IgD-negative memory B cell (primary cell): ENCODE measurements around the gene MAD1L1. TPM values are rescaled to one million over a fixed set of nuclear protein-coding genes. Genes with fewer than 3 reads are reported as not detected.

Source experiments
- H3K27ac Mint-ChIP-seq, 3 donors: one replicate each; pipeline ENCODE4 v1.8.0; 2020 to 2022; ENCODE audit warnings: mild to moderate bottlenecking in 3 of 3, mixed read lengths in 3 of 3, moderate library complexity in 1 of 3
- H3K27me3 Mint-ChIP-seq: one replicate; pipeline ENCODE4 v1.8.0; 2021; ENCODE audit warnings: mixed read lengths
- H3K36me3 Mint-ChIP-seq: one replicate; pipeline ENCODE4 v1.8.0; 2020; ENCODE audit warnings: mild to moderate bottlenecking, mixed read lengths
- H3K4me1 Mint-ChIP-seq, 3 donors: one replicate each; pipeline ENCODE4 v1.8.0; 2020 to 2022; ENCODE audit warnings: mixed read lengths in 3 of 3, mild to moderate bottlenecking in 1 of 3
- H3K4me3 Mint-ChIP-seq, 4 donors: one replicate each; pipeline ENCODE4 v1.8.0; 2020 to 2022; ENCODE audit warnings: mild to moderate bottlenecking in 4 of 4, mixed read lengths in 4 of 4, moderate library complexity in 3 of 4
- H3K9me3 Mint-ChIP-seq, 3 donors: one replicate each; pipeline ENCODE4 v1.8.0; 2020 to 2021; ENCODE audit warnings: mixed read lengths in 3 of 3, mild to moderate bottlenecking in 1 of 3
- polyA plus RNA-seq: library from polyadenylated mRNA; unstranded; fragments of 300-500 nt; fragmentation: Illumina TruSeq; gene quantifications from one replicate; pipeline ENCODE4 v1.2.3, GENCODE V29; 2021

MAD1L1 gene
- polyA plus RNA-seq, 1 donor from 2014 or later = 133 TPM

DNA sequence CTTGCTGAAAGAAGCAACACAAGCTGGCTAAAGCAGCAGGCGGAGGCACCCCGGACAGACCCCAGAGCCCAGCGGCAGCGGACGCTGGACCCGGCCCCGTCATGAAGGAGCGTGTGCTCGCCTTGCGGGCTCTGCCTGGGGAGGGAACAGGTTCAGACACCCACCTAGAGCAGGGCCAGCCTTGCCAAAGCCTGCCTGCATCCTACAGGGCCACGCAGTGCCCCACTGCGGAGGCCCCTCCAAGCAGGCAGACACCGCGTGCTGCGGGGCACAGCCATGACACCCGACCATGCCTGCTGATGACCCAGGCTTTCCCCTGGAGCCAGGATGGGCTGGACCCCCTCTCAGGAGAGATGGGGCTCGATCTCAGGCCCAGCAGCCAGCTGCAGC, 91.7 kb downstream of the MAD1L1 start:
- no peak overlapping the region for H3K27ac Mint-ChIP-seq
- H3K4me1 Mint-ChIP-seq = peaks cover 7 to 9% (median 7%) of the 10 kb centered on the region in 3 donors
- peaks cover 2% of the 10 kb centered on the region for H3K36me3 Mint-ChIP-seq
- no peaks in the 10 kb centered on the region for H3K27me3 Mint-ChIP-seq
- no peaks in the 10 kb centered on the region for H3K9me3 Mint-ChIP-seq
- no peak overlapping the region for H3K4me3 Mint-ChIP-seq

DNA sequence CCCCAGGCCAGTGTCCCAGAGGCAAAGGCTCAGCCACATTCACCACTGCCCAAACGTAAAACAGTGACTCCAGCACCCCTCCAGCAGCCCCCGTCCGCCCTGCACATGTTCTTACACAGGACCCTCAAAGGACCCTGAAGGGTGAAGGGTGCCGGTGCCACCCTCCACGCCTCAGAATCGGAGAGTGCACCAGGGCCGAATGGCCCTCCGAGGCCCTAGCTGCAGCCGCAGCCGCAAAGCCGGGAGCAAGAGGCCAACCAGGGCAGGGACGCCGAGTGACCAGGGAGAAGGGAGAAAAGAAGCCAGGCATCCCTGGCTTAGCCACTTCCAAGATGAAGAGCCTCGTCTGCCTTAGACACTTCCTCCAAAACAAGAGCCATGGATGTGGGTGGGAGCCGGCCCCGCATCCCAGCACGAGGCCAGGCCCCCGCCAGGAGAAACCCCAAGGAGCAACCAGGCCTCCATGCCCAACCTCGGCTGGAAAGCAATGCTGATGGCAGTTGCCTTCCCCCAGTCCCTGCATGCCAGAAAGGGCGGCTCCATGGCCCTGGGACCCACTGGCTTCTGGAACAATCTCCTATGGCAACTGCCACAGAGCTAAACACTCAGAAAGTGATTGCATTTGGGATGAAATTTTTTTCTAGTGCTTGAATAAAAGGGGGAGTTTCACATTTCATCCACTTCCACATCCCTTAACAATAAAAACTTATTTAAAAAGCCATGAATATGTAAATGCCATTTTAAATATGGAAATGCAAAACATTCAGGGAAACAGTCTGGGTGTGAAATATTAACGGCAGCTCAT, 92.3 kb downstream of the MAD1L1 start:
- Mint-ChIP-seq H3K4me3 (peak overlapping the region in 1 of 4 donors; percentile 55), H3K4me1 (peaks cover 7 to 9% (median 7%) of the 10 kb centered on the region in 3 donors), H3K27ac (peak overlapping the region in 1 of 3 donors; percentile 55), H3K27me3 (no peaks in the 10 kb centered on the region), H3K36me3 (peaks cover 2% of the 10 kb centered on the region), H3K9me3 (no peaks in the 10 kb centered on the region)

DNA sequence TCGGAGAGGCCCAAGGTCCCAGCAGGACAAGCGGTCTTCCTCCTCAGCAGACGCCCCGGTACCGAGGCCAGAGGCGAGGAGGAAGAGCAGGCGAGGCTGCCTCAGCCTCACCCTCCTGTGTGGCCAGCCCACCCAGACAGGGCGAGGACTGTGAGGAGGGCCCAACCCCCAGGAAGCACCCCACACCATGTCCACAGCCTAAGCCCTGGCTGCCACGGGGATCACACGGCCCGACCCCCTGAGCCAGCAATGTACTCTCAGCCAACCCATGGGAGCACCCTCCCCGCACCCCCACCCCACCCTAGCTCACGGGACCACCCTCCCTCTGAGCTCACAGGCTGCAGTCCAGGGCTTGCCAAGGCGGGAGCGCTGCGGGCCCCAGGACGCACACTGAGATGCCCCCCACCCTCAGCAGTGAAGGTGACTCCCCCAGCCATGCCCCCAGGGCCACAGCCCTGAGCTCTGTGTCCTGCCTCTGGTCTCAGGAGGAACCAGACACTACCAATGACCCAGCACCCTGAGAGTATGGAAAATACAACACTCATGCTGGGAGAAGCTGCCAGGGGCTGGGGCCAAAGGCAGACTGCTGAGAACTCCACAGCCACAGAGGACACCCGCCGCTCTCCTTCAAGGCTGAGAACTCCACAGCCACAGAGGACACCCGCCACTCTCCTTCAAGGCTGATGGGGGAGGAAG, 93.6 kb downstream of the MAD1L1 start:
- Mint-ChIP-seq H3K27ac (no peak overlapping the region), H3K9me3 (no peaks in the 10 kb centered on the region), H3K4me3 (no peak overlapping the region), H3K36me3 (peaks cover 2% of the 10 kb centered on the region), H3K4me1 (peaks cover 7 to 10% (median 7%) of the 10 kb centered on the region in 3 donors), H3K27me3 (no peaks in the 10 kb centered on the region)

DNA sequence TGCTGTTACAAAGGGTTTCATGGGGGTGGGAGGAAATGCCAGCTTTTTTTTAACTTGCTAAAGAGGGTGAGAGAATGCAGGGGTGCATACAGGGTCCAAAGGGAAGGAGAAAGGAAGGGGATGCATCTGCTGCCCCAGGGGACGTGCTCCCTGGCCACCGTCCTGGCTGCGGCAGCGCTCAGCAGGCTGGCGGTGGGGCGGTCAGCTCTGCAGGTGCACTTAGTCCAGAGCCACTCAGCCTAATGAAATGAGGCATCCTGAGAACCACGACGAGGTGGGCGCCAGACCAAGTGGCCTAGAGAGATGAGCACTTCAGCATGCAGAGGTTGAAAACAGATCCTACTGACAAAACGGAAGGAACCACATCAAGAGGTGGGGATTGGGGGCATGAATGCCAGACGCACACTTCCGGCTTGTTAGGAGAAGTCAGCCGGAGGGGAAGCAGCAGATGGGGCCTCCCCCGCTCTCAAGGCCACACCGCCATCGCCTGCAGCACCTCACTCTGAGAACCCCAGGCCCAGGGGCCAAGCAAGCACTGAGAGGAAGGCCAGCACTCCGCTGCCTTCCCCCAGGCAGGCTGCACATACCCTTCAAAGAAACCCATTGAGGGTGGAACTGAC, 94.5 kb downstream of the MAD1L1 start:
- H3K9me3 Mint-ChIP-seq = no peaks in the 10 kb centered on the region
- peak overlapping the region; percentile 71 to 94 (median 82) for H3K4me3 Mint-ChIP-seq
- peaks cover 2% of the 10 kb centered on the region for H3K36me3 Mint-ChIP-seq
- H3K27me3 Mint-ChIP-seq = no peaks in the 10 kb centered on the region
- H3K27ac Mint-ChIP-seq = peak overlapping the region; percentile 53 to 93 (median 54)
- H3K4me1 Mint-ChIP-seq = peaks cover 7 to 10% (median 7%) of the 10 kb centered on the region in 3 donors

DNA sequence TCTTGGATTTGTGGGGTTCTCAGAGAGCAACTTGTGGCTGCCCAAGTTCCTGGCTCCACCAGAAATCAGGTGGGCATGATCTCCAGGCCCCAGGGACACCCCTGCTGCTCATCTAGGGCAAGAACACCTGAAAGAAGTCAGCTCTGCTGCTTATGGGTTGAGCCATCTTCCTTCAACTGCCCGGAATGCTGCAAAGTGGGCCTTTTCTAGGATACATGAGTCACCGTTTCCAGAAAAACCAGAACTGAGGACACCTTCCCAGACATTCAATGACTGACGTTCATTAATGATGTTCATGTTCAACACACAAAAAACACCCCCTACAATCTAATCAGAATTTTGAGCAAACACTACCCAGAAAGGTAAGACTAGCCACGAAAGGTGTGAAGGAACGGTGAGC, 98.0 kb downstream of the MAD1L1 start:
- Mint-ChIP-seq H3K9me3 (no peaks in the 10 kb centered on the region), H3K36me3 (peaks cover 8% of the 10 kb centered on the region), H3K4me1 (peaks cover 11 to 13% (median 12%) of the 10 kb centered on the region in 3 donors), H3K4me3 (no peak overlapping the region), H3K27ac (peak overlapping the region in 1 of 3 donors; percentile 88), H3K27me3 (no peaks in the 10 kb centered on the region)

DNA sequence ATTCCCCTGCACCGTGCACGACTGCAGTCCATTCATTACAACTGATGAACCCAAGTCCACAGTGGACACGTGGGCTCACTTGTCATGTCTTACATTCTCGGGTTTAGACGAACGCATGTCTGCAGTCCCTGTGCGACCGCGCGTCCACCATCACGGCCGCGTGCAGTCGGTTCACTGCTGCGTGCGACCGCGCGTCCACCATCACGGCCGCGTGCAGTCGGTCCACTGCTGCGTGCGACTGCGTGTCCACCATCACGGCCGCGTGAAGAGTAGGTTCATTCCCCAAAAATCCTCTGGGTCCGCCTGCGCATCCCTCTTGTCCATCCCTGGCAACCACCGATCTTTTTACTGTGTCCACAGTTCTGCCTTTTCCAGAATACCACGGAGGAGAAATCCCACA, 100.5 kb downstream of the MAD1L1 start:
- no peak overlapping the region for H3K27ac Mint-ChIP-seq
- no peaks in the 10 kb centered on the region for H3K9me3 Mint-ChIP-seq
- H3K4me1 Mint-ChIP-seq = peaks cover 5 to 6% (median 6%) of the 10 kb centered on the region in 3 donors
- no peaks in the 10 kb centered on the region for H3K27me3 Mint-ChIP-seq
- H3K36me3 Mint-ChIP-seq = peaks cover 8% of the 10 kb centered on the region
- no peak overlapping the region for H3K4me3 Mint-ChIP-seq

DNA sequence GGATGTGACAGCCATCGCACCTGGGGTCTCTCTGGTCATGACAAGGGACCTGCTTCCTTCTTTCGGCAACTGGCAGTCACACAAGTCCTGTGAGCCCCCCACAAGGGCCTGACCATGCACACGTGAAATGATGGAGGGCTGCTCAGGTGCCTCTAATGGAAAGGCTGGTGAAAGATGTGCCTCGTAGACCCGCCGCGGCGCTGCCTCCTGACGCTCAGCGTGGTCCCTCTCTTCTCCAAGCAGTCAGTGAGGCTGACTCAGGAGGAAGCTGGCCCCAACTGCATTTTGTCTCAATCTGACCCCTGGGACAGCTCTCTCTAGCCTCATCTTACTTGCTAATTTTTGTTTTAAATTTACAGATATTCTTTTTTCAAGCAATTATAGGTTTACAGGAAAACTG, 100.9 kb downstream of the MAD1L1 start:
- Mint-ChIP-seq H3K4me3 (no peak overlapping the region), H3K27ac (no peak overlapping the region), H3K4me1 (peaks cover 5 to 6% (median 6%) of the 10 kb centered on the region in 3 donors), H3K36me3 (peaks cover 8% of the 10 kb centered on the region), H3K27me3 (no peaks in the 10 kb centered on the region), H3K9me3 (no peaks in the 10 kb centered on the region)

DNA sequence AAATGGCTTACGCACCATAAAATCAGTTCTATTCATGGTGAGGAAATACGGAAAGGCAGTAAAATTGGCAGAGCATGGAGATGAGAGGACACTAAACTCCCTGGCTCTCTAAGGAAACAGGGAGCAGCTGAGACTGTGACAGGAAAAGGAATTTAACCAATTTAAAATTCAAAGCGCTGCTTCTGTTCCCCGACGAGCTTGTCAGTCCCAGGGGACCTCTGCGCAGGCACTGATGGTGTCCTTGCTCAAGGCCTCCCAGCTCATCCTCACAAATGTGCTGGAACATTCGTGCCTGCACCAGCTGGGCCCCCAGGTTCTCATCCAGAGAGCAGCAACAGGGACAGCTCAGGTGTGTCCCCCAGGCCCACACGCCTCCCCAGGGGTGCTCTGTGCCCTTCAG, 101.4 kb downstream of the MAD1L1 start:
- no peaks in the 10 kb centered on the region for H3K27me3 Mint-ChIP-seq
- H3K4me1 Mint-ChIP-seq = peaks cover 5 to 6% (median 6%) of the 10 kb centered on the region in 3 donors
- peak overlapping the region in 1 of 3 donors; percentile 87 for H3K27ac Mint-ChIP-seq
- H3K9me3 Mint-ChIP-seq = no peaks in the 10 kb centered on the region
- no peak overlapping the region for H3K4me3 Mint-ChIP-seq
- H3K36me3 Mint-ChIP-seq = peaks cover 8% of the 10 kb centered on the region

DNA sequence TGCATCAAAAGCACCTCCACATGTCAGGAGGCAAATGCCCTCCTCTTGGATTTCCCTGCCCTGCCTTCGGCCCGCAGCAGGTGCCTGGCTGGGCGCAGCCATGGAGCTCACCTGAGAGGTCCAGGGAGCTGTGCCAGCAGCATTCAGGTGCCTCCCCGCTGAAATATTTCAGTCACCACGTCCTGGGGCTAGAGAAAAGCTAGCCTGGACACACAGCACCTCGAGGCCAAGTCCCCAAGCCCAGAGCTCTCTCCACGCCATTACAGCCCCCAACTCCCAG, 102.7 kb downstream of the MAD1L1 start:
- H3K9me3 Mint-ChIP-seq = no peaks in the 10 kb centered on the region
- no peak overlapping the region for H3K4me3 Mint-ChIP-seq
- H3K4me1 Mint-ChIP-seq = peaks cover 5 to 6% (median 6%) of the 10 kb centered on the region in 3 donors
- H3K27me3 Mint-ChIP-seq = no peaks in the 10 kb centered on the region
- H3K36me3 Mint-ChIP-seq = peaks cover 8% of the 10 kb centered on the region
- no peak overlapping the region for H3K27ac Mint-ChIP-seq

DNA sequence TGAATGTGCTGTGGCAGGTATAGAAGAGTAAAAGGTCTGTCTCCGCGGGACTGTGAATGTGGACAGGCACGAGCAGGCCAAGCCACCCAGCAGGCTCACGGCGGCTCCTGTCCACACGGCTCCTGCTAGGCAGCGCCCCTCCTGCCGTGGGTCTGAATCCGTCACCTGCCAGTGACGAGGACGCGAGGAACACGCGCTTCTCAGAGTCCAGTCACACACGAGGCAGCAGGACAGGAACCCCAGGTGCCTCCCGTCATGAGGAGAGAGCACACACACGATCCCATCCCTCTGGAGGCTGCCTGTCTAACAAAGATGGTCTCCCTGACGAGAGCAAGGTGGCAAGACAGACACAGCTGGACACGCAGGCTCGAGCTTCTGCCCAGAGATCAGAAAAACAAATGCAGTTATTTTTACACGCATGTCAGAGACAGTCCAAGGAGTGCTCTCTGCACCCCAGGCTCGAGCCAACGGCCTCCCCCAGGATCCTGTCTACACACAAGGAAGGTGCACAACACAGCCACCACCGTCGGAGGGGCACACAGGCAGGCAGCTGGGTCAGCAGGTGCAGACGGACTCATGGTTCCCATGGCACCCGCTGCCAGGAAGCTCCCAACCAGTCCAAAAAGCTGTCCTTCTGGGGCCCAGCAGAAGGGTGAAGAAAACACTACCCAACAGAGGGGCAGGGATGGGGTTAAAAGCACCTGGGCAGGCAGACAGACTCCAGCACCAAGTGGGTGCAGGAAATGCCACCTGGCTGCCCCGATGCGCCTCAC, 103.2 kb downstream of the MAD1L1 start:
- Mint-ChIP-seq H3K27me3 (no peaks in the 10 kb centered on the region), H3K27ac (no peak overlapping the region), H3K4me3 (no peak overlapping the region), H3K4me1 (peaks cover 5 to 6% (median 6%) of the 10 kb centered on the region in 3 donors), H3K36me3 (peaks cover 6% of the 10 kb centered on the region), H3K9me3 (no peaks in the 10 kb centered on the region)

DNA sequence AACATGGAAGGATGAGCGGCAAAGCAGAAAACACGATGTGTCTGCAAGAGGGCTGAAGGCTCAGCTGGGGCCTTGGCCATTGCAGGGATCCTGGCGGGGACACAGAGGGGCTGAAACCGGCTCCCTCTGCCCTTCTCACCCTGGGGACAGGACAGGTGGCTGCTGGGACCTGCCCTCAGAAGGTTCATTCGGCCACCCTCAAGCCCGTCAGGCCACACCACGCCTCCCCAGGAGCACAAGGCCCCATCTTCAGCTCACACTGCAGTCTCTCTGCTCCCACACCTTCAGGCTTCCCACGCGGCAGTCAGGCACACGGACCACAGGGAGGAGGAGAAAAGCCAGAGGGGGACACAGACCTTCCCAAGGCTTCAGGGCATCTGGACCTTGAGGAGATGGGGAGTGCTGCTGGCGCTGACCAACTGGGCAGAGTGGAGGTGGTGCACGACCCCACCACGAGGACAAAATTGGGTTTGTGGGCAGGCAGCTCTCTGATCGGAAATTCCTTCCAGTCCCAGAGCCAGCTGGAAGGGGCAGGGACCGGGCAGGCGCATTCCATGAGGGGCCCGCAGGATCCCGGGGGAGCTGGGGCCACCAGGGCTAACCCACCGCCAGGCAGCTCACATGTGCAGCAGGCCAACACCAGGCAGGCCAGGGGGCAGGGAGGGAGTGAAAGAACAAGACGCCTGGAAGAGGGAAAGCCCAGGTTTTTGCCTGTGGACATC, 104.0 kb downstream of the MAD1L1 start:
- Mint-ChIP-seq H3K36me3 (peaks cover 6% of the 10 kb centered on the region), H3K4me1 (peaks cover 4 to 6% (median 6%) of the 10 kb centered on the region in 3 donors), H3K9me3 (no peaks in the 10 kb centered on the region), H3K27ac (peak overlapping the region in 1 of 3 donors; percentile 77), H3K4me3 (no peak overlapping the region), H3K27me3 (no peaks in the 10 kb centered on the region)

DNA sequence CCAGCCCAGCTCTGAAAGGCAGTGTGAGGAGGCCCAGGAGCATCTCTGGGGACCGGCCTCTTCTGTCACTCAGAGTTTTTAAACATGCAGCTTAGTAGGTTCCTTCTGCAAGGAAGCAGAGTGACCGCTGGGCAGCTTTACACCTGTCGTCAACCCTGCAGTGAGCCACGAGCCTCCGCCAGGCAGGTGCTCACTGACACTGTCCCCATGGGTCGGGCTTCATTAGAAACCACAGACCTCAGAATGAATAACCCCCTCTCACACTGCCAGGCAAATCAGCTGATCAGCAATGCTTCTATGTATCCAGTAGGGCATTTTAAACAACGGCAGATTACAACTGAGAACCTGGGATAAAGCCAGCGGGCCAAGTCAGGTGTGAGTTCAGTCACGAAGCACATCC, 106.1 kb downstream of the MAD1L1 start:
- no peaks in the 10 kb centered on the region for H3K36me3 Mint-ChIP-seq
- no peaks in the 10 kb centered on the region for H3K27me3 Mint-ChIP-seq
- no peak overlapping the region for H3K4me3 Mint-ChIP-seq
- no peak overlapping the region for H3K27ac Mint-ChIP-seq
- peaks cover 4 to 6% (median 6%) of the 10 kb centered on the region in 3 donors for H3K4me1 Mint-ChIP-seq
- H3K9me3 Mint-ChIP-seq = no peaks in the 10 kb centered on the region

DNA sequence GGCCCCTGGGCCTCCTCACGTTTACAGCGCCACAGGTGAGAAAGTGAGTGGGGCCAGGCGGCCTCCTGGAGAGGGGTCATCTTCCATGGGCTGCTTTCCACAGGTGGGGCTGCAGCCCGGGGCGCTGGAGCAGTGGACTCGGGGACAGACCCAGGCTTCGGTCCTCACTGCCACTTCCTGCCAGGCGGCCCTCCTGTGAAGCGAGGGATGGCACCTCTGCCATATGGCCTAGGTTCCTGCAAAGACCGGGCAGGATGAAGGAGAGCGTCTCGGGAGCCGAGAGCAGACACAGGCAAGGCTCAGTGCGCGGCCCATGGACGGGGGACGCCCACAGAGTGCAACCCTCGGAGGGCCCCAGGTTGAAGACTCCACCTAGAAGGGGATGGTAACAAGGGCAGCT, 106.8 kb downstream of the MAD1L1 start:
- Mint-ChIP-seq H3K27ac (no peak overlapping the region), H3K4me1 (peaks cover 3 to 5% (median 4%) of the 10 kb centered on the region in 3 donors), H3K4me3 (no peak overlapping the region), H3K36me3 (no peaks in the 10 kb centered on the region), H3K9me3 (no peaks in the 10 kb centered on the region), H3K27me3 (no peaks in the 10 kb centered on the region)

DNA sequence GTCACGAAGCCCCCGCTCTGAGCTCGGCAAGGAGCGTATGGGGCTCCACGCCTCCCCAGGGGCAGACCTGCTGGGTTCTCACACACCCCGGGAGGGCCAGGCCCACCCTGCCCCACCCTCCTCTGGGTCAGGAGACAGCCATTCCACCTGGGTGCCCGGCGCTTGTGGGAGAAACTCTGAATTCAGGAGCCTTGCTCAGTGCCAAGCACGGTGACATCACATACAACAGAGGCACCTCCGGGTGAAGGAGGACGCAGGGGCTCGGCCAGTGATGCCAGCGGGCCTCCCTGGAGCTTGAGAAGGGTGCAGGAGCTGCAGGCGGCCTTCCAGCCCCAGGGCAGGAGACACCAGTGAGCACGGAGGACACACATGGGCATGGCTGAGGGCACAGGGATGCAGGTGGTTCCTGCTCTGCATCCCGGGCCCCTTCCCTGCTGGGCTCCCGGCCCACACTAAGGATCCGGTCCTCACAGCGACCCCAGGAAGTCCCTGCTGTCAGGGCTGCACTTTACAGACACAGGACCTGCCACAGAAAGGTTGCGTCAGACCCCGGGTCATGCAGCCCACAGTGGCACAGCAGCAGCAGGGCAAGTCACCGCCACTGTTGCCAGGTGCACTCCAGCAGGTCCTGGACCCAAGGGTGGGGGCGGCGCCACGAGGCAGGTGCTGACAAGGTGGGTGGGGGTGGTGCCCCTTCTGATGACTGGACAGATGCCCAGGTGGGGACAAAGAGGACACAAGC, 108.0 kb downstream of the MAD1L1 start:
- Mint-ChIP-seq H3K4me3 (no peak overlapping the region), H3K36me3 (no peaks in the 10 kb centered on the region), H3K9me3 (no peaks in the 10 kb centered on the region), H3K4me1 (peaks cover 0 to 2% (median 0%) of the 10 kb centered on the region in 3 donors), H3K27me3 (no peaks in the 10 kb centered on the region), H3K27ac (no peak overlapping the region)
